Astrocyte (in vitro differentiated cells and primary cell): ENCODE data around the gene COL27A1. TPM values are rescaled to one million over a fixed set of nuclear protein-coding genes. Genes with fewer than 3 reads are reported as not detected.

Experiments
- DNase-seq: peaks from one replicate; pipeline ENCODE4 v3.0.0-alpha.2; 2010; ENCODE audit warnings: low read depth
- FAIRE-seq: peaks from 2 replicates; lab custom pipeline; 2011; peaks lifted over from hg19 to GRCh38; lab: Jason Lieb, UNC
- H2AFZ ChIP-seq: 2 replicates; pipeline ENCODE4 v1.6.0; 2012; ENCODE audit warnings: low read depth, low read length, inconsistent platforms
- H3K27ac ChIP-seq: 2 replicates; pipeline ENCODE4 v1.5.1; 2011; ENCODE audit warnings: low read depth, low read length, inconsistent platforms
- H3K27me3 ChIP-seq: 2 replicates; pipeline ENCODE4 v1.6.0; 2011; ENCODE audit warnings: low read length, inconsistent platforms; ENCODE audit not compliant: insufficient read depth
- H3K36me3 ChIP-seq: 2 replicates; pipeline ENCODE4 v1.5.1; 2011; ENCODE audit warnings: low read length, inconsistent platforms; ENCODE audit not compliant: insufficient read depth
- H3K4me1 ChIP-seq: 2 replicates; pipeline ENCODE4 v1.5.1; 2011; ENCODE audit warnings: low read length, inconsistent platforms; ENCODE audit not compliant: insufficient read depth
- H3K4me2 ChIP-seq: 2 replicates; pipeline ENCODE4 v1.6.0; 2012; ENCODE audit warnings: low read length, inconsistent platforms
- H3K4me3 ChIP-seq: 2 replicates; pipeline ENCODE4 v1.5.1; 2011; ENCODE audit warnings: low read depth, mild to moderate bottlenecking, low read length, inconsistent platforms; ENCODE audit not compliant: insufficient read depth
- H3K79me2 ChIP-seq: 2 replicates; pipeline ENCODE4 v1.6.0; 2012; ENCODE audit warnings: mild to moderate bottlenecking, low read length, inconsistent platforms; ENCODE audit not compliant: insufficient read depth
- H3K9ac ChIP-seq: 2 replicates; pipeline ENCODE4 v1.6.0; 2012; ENCODE audit warnings: mild to moderate bottlenecking, low read length, inconsistent platforms
- H3K9me3 ChIP-seq: 2 replicates; pipeline ENCODE4 v1.5.1; 2012; ENCODE audit warnings: low read depth, mild to moderate bottlenecking, low read length, inconsistent platforms; ENCODE audit not compliant: insufficient read depth
- H4K20me1 ChIP-seq: 2 replicates; pipeline ENCODE4 v1.6.0; 2012; ENCODE audit warnings: low read length, inconsistent platforms; ENCODE audit not compliant: insufficient read depth
- H3K27ac Mint-ChIP-seq: one replicate; pipeline ENCODE4 v1.8.0; 2021; ENCODE audit warnings: mild to moderate bottlenecking, mixed read lengths; ENCODE audit not compliant: unreplicated experiment
- H3K27me3 Mint-ChIP-seq: one replicate; pipeline ENCODE4 v1.8.0; 2021; ENCODE audit warnings: low read depth, mixed read lengths; ENCODE audit not compliant: unreplicated experiment
- H3K36me3 Mint-ChIP-seq: one replicate; pipeline ENCODE4 v1.8.0; 2021; ENCODE audit warnings: low read depth, mixed read lengths; ENCODE audit not compliant: unreplicated experiment
- H3K4me1 Mint-ChIP-seq: one replicate; pipeline ENCODE4 v1.8.0; 2021; ENCODE audit warnings: low read depth, mixed read lengths; ENCODE audit not compliant: unreplicated experiment
- H3K4me3 Mint-ChIP-seq: one replicate; pipeline ENCODE4 v1.8.0; 2021; ENCODE audit warnings: mild to moderate bottlenecking, moderate library complexity, mixed read lengths; ENCODE audit not compliant: unreplicated experiment
- H3K9me3 Mint-ChIP-seq: one replicate; pipeline ENCODE4 v1.8.0; 2021; ENCODE audit warnings: mild to moderate bottlenecking, mixed read lengths; ENCODE audit not compliant: unreplicated experiment
- CTCF ChIP-seq: IDR thresholded peaks from 2 replicates; pipeline ENCODE4 v1.5.1; 2011; ENCODE audit warnings: low read depth, mild to moderate bottlenecking, inconsistent platforms, low read length, moderate library complexity; ENCODE audit not compliant: insufficient read depth
- EZH2 ChIP-seq: IDR thresholded peaks from 2 replicates; pipeline ENCODE4 v1.6.1; 2012; ENCODE audit warnings: mild to moderate bottlenecking, low read length, inconsistent platforms; ENCODE audit not compliant: insufficient read depth
- total RNA-seq: library from RNA; stranded (reverse); gene quantifications from 2 replicates; pipeline ENCODE4 v1.2.1, GENCODE V29; 2021

Gene COL27A1
- total RNA-seq, 1 donor from 2014 or later: 31.2 TPM

DNA sequence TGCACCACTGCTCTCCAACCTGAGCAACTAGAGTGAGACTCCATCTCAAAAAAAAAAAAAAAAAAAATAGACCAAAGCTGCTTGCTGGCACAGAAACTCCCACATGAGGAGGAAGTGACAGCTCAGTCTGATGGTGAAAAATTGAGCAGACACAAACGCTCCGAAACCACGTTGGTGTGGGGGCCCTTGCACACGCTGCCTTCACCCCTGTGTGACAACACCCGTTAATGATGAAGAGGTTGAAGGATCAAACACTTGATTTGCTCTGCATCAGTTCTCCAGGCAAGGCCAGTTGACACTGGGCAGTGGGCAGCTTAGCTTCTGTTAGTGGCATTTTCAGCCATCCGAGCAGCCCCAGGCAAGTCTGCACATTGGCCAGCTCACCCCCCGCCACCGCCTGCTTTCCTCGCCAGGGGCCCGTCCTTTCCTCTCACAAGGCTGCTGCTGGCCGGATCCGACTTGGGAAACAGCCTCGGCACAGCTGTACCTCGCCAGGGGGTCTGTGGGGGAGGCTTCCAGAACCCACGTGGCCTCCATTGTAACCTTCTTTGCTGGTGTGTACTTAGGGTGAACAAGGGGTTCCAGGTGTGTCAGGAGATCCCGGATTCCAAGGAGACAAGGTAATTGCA is 79.8 kb downstream of the COL27A1 start:
- Histone ChIP-seq H3K36me3 (no peaks in the 10 kb centered on the region), H3K4me3 (no peak overlapping the region), H3K79me2 (no peaks in the 10 kb centered on the region), H3K4me2 (no peak overlapping the region), H3K4me1 (peaks cover 22% of the 10 kb centered on the region), H3K27me3 (no peaks in the 10 kb centered on the region), H3K9ac (no peak overlapping the region), H3K9me3 (no peaks in the 10 kb centered on the region), H3K27ac (no peak overlapping the region), H4K20me1 (no peaks in the 10 kb centered on the region), H2AFZ (no peak overlapping the region)
- H3K9me3 Mint-ChIP-seq: no peaks in the 10 kb centered on the region
- H3K27me3 Mint-ChIP-seq: peaks cover 18% of the 10 kb centered on the region
- H3K4me1 Mint-ChIP-seq: peaks cover 3% of the 10 kb centered on the region
- TF ChIP-seq CTCF (no peak), EZH2 (no peak)
- H3K27ac Mint-ChIP-seq: no peak overlapping the region
- DNase-seq (no peak), FAIRE-seq (no peak)
- H3K36me3 Mint-ChIP-seq: peaks cover 38% of the 10 kb centered on the region
- H3K4me3 Mint-ChIP-seq: no peak overlapping the region

- no peaks in the 10 kb centered on the region for H3K9me3 Mint-ChIP-seq
- no peak for FAIRE-seq
- no peaks in the 10 kb centered on the region for H3K36me3 ChIP-seq
These were observed 81.2 kb downstream of the COL27A1 start for GRCh38 chr9:114236391-114237138.

More at GRCh38 chr9:114236391-114237138, 81.2 kb downstream of the COL27A1 start:
- Histone ChIP-seq H3K27ac (no peak overlapping the region), H3K4me2 (no peak overlapping the region), H3K9me3 (no peaks in the 10 kb centered on the region), H3K9ac (no peak overlapping the region), H3K79me2 (no peaks in the 10 kb centered on the region), H3K4me1 (peaks cover 22% of the 10 kb centered on the region), H2AFZ (no peak overlapping the region), H3K27me3 (no peaks in the 10 kb centered on the region), H3K4me3 (no peak overlapping the region), H4K20me1 (no peaks in the 10 kb centered on the region)
- Mint-ChIP-seq H3K27me3 (peaks cover 16% of the 10 kb centered on the region), H3K27ac (no peak overlapping the region), H3K4me1 (peaks cover 2% of the 10 kb centered on the region), H3K36me3 (peaks cover 31% of the 10 kb centered on the region), H3K4me3 (no peak overlapping the region)
- TF ChIP-seq CTCF (no peak), EZH2 (no peak)
- no peak for DNase-seq
